ENCODE data around the gene GALNT7. TPM values are rescaled to one million over a fixed set of nuclear protein-coding genes. Genes with fewer than 3 reads are reported as not detected.

GALNT7 gene
- total RNA-seq, 4 donors from 2014 or later: 6.8 to 24.8 (median 14.2) TPM

DNA sequence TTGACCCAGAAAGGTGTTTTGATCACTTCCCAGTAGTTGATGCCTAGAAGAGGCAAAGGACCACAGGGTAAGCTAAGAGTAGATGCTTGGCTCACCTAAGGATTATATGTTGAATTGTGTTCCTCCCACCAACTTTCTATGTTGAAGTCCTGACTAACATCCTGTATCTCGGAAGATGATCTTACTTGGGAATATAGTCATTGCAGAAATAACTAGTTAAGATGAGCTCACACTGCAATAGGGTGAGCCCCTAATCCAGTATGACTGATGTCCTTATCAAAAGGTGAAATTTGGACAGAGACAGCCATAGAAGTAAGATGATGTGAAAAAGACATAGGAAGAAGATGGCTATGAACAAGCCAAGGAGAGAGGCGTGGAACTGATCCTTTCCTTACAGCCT lies 168.9 kb downstream of the GALNT7 start:
- TF ChIP-seq, protein P1, sequence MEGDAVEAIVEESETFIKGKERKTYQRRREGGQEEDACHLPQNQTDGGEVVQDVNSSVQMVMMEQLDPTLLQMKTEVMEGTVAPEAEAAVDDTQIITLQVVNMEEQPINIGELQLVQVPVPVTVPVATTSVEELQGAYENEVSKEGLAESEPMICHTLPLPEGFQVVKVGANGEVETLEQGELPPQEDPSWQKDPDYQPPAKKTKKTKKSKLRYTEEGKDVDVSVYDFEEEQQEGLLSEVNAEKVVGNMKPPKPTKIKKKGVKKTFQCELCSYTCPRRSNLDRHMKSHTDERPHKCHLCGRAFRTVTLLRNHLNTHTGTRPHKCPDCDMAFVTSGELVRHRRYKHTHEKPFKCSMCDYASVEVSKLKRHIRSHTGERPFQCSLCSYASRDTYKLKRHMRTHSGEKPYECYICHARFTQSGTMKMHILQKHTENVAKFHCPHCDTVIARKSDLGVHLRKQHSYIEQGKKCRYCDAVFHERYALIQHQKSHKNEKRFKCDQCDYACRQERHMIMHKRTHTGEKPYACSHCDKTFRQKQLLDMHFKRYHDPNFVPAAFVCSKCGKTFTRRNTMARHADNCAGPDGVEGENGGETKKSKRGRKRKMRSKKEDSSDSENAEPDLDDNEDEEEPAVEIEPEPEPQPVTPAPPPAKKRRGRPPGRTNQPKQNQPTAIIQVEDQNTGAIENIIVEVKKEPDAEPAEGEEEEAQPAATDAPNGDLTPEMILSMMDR (IDR thresholded peaks at IDR 0.05; ENCODE audit: low read depth): no peak

DNA sequence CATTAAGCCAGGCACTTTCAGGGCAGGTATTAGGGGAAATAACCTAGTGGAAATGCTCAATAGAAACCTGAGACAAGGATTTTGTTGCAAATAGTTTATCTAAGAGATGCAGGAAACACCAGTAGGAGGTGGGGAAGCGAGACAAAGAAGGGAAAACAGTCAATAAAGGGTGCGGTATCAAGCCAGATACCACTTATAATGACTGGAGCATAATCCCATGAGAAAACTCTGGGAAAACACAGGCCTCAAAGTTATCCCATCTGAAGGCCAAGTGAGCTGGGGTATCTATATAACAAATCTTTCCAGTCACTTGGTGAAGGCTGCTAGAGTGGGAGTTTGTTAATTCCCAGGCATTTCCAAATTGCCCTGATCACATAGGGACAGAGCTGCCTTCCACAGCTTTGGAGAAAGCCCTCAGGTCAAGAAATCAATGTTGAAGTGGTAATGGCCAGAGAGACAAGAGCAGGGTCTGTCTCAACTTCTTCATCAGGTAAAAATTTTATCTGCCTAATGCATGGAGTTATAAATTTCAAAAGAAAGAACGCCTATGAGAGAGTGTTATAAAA lies 175.3 kb downstream of the GALNT7 start:
- TF ChIP-seq, protein P1 (IDR thresholded peaks at IDR 0.05; ENCODE audit: low read depth): no peak

DNA sequence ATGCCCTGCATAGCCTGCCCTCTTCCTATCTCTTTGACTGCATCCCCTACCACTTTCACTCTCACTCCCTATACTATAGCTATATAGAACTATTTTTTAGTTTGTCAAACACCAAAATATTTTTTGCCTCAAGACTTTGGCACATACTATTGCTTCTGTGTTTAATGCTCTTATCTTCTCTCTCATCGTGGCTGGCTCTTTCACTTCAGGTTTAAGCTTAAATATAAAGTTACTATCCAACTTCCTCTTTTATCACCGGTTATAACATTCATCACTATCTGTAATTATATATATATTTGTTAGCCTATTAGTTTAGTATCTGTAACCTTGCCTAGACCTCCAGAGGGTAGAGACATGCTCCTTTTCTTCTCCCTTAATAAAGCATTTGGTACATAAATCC lies 177.0 kb downstream of the GALNT7 start:
- TF ChIP-seq, protein P1 (IDR thresholded peaks at IDR 0.05; ENCODE audit: low read depth): no peak

DNA sequence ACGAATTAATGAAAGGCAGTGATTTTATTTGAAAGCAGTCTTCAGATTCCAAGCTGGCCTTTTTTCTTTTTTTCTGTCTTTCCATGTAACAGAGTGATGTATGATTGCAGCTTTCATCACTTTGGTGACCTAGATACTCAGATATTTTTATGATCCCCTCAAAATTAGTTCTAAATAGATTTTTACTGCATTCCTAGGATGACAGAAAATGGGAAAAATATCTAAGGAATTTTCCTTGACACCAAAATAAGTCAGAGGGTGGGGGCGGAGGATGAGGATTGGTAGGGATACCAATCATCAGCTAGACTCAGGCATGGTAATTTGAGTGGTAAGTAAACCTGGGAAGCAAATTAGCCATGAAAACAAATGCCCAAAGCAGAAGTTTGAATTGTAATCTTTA lies 177.5 kb downstream of the GALNT7 start:
- TF ChIP-seq, protein P1 (IDR thresholded peaks at IDR 0.05; ENCODE audit: low read depth): no peak

DNA sequence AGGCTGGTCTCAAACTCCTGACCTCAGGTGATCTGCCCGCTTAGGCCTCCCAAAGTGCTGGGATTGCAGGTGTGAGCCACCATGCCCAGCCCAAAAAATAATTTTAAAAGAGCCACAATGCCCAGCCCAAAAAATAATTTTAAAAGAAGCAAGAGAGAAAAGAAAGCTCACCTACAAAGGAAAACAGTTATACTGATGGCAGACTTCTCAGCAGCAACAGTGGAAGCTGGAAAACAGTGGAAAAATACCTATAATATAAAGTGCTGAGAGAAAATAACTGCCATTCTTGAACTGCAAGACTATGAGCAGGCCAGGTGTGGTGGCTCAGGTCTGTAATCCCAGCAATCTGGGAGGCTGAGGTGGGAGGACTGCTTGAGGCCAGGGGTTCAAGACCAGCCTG lies 178.9 kb downstream of the GALNT7 start:
- TF ChIP-seq, protein P1 (IDR thresholded peaks at IDR 0.05; ENCODE audit: low read depth): no peak

DNA sequence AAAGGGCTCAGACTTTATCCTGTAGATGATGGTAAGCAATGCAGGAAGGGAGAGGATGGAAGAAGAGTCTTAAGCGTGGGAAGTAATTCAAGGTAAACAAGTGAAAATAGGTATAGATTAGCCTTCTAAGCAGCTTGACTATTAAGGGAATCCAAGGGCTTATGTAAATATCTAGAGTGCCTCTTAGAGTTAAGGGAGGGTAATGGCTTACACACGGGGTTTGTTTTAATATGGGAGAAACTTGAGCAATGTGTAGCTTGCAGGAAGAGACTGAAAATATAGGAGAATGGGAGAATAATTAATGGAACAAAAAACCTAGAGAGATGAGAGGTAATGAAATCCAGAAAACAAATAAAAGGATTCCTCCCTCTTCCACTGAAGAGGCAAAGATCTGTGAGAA lies 189.3 kb downstream of the GALNT7 start:
- TF ChIP-seq, protein P1 (IDR thresholded peaks at IDR 0.05; ENCODE audit: low read depth): no peak

DNA sequence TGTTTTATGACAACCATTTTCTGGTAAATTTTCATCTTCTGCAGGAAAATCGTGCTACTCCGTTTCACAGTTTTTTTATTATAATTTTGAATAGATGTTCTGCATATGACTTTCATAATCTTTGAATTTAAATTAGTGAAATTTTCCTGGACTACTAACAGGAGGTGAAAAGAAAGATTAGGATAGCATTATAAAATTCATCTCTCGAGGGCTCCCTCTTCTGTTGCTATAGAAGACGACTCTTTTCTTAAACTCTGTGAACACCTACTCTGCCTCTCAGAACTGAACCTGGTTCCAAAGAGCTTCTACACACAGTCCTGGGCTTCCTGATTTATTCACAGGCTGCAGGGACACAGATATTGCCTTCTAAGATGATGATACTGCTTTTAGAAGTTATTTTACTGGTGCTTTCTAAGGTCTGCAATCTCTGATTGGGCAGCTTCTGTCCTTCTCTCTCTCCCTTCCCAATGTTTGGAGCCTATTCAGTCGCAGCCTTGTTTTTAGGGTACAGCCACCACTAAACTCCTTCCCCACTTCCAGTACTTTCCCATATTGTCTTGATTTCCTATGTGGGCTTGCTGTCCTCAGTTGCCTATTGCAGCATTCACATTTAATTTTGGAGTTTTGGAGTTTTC lies 192.1 kb downstream of the GALNT7 start:
- TF ChIP-seq, protein P1 (IDR thresholded peaks at IDR 0.05; ENCODE audit: low read depth): no peak

Measured in subcutaneous adipose tissue (tissue), 4 donors.